GM18951 (cell line): ENCODE measurements around the gene KCNH1.

Experiments used
- POLR2A ChIP-seq: IDR thresholded peaks from 4 replicates; pipeline ENCODE4 v1.6.1; 2011; ENCODE audit warnings: mild to moderate bottlenecking; ENCODE audit not compliant: insufficient read length, insufficient read depth; ENCODE audit errors: extremely low read depth
- in situ Hi-C: fragments of 300-500 bp; cut with MboI; formaldehyde crosslinking; loops from one replicate; pipeline ENCODE4 v1.12.0; 2022; ENCODE audit warnings: low sequenced_read_pairs, mixed read lengths, inconsistent platforms; ENCODE audit not compliant: unreplicated experiment

Gene KCNH1

DNA sequence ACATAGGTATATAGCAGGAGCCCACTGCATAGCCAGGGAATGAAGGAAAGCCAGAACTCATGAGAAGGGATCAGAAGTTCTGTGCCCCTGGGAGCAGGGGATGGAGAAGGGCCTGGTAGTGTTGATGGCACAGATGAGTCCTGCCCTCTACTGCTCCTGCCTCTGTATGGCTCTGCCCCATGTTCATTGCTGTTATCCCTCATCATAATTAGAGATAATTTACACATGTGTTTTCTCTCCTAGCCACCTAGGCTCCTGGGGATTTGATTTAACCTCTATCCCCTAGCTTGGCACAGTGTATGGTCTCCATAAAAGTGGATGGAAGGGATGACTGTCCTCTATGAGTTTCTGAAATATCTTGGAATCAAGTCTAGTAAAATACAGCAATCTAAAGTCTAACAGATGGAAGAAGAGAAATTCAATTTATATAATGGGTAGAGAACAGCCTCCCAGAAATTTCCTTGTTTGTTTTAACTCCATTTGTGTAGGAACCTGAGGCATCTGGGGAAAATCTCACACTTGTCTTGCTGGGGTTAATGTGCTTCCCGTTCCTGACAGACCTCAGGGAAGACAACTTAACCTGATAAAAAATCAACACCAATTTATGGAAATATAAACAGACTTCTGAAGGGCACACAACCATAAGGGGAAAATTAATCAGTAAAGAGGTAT is 411.4 kb downstream of the KCNH1 start:
- no peak for TF ChIP-seq POLR2A
- in situ Hi-C loops = no loop called here

- in situ Hi-C loops = no loop called here
- no peak for TF ChIP-seq POLR2A
Measured at GRCh38 chr1:210715072-210715471, 418.9 kb downstream of the KCNH1 start.

GRCh38 chr1:210711825-210712612 is 421.9 kb downstream of the KCNH1 start:
- TF ChIP-seq POLR2A = no peak
- in situ Hi-C loops = no loop called here

GRCh38 chr1:210709701-210710100 is 424.2 kb downstream of the KCNH1 start:
- in situ Hi-C loops = no loop called here
- TF ChIP-seq POLR2A = no peak

DNA sequence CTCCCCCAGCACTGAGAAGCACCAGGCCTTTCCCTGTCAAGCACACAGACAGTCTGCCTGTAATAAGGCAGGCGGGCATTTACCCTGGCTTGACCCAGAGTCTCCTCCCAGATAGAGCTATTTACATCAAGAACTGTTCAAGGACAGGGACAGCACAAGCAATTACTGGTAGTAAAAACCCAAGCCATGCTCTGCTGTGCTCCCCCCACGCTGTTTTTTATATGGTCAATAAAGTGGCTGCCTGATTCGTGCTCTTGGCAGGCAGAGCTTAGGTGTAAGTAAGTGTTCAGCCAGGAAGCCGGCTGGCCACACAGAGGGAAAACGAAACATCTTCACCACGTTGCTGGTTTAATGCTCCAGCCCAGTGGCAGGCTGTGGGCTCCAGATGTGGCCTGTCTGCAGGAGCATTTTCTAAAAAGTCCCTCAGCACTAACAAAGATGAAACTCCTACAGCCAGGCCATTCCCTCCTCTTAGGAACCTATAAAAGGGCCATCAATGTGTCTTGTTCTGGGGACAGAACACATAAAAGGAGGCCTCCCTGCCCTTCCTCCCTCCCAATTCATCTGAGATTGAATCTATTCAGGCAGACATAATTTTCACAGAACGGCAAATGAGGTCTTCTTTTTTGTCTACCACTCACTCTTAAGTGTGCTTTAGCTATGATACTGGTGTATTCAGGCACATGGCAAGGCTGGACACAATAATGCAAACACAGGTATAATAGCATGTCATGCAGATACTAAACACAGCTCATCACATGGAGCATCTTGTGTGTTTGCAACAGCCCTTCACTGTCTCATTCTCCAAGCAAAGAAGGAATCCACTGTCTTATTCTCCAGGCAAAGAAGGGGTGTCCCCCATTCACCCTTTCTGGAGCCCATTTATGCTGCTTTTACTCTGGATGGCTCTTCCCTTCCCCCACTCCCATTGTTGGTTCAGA is 426.4 kb downstream of the KCNH1 start:
- in situ Hi-C loops = no loop called here
- no peak for TF ChIP-seq POLR2A

DNA sequence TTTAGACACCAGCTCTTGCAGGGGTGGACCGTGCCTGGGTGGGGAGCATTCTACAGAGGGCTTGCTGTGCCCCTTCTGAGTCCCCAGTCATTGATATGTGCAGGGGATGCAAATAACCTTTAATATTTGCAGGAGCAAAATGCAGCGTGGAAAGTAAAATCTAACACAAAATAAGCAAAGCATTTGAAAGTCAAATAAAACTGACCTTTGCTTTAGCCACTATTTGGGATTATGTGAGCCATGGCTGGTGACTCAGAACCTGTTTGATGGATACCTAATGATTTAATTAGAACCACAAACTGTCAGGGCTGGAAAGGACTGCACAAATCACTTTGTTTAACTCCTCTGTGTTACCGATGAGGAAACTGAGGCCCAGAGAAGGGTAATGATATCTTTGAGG is 427.7 kb downstream of the KCNH1 start:
- in situ Hi-C loops = no loop called here

GRCh38 chr1:210705086-210705485 is 428.9 kb downstream of the KCNH1 start:
- TF ChIP-seq POLR2A = no peak
- in situ Hi-C loops = no loop called here

More for the DNA sequence above, 427.7 kb downstream of the KCNH1 start:
- no peak for TF ChIP-seq POLR2A

DNA sequence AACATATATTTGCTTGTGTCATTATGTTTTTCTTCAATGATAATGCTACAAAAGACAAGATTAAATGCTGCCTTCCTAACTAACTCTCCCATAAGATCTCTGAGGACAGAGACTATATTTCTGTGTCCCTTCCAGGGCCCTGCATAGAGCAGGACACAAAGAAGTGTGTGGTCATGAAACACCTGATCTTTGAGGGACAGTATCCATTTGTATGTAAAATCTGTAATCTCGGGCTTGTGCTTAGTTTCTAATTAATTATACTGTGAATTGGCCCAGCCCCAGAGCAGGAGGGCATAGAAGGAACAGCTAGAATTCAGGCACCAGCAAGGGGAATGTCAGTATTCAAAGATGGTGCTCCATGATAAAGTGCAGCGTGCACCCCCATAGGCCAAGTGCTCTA is 430.4 kb downstream of the KCNH1 start:
- TF ChIP-seq POLR2A = no peak
- in situ Hi-C loops = no loop called here

DNA sequence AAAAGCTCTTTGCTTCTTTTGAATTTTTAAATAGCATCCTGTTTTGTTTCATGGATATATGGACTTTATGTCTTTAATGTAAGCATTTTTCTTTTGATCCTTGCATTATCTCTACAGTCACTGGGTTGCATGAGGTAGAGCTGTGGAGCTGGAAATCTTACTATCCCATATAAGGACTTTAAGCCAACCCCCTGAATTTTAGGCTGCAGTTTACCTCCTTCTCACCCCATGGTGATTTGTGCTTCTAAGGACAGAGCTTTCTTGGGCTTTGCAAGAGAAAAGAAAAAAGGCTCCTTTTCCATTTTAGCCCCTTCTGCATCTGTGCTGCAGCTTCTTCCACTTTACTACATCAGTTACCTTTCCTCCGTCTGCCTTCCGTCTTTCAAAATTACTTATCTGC is 431.4 kb downstream of the KCNH1 start:
- no peak for TF ChIP-seq POLR2A
- in situ Hi-C loops = no loop called here

GRCh38 chr1:210700511-210700910 is 433.4 kb downstream of the KCNH1 start:
- TF ChIP-seq POLR2A = no peak
- in situ Hi-C loops = no loop called here

DNA sequence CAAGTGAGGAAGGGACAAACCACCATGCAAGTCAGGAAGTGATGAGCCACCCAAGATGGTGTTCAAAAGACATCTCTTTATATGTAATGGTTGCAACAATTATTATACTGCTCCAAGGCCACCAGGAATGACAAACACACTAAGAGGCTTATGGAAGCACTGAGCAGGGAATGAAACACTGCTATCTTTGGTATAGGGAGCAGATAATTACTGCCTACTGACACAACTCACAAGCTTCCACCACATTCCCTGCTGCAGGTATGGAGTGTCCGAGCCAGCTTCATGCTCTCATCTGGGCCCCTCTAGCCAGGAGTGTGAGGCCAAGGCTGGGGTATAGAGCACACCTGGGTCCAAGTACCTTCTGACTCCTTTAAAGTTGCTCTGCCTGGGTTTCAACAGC is 433.9 kb downstream of the KCNH1 start:
- in situ Hi-C loops = no loop called here
- no peak for TF ChIP-seq POLR2A

DNA sequence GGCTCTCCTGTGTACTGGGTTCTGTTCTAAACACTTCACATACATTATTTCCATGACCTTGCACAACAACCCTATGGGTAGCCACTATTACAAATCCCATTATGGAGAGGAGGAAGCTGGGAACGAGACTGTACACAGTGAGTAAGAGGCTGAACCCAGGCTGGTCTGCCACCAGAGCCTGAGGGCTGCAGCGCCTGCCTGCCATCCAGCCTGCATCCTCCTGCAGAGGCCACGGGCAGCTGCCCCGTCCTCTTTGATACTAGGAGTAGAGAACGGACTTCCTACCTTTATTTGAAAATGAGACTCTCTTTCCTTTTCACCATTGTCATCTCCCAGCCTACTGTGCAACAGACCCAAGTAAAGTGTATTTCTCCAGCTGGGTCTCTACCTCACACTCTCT is 435.3 kb downstream of the KCNH1 start:
- TF ChIP-seq POLR2A = no peak
- in situ Hi-C loops = no loop called here

DNA sequence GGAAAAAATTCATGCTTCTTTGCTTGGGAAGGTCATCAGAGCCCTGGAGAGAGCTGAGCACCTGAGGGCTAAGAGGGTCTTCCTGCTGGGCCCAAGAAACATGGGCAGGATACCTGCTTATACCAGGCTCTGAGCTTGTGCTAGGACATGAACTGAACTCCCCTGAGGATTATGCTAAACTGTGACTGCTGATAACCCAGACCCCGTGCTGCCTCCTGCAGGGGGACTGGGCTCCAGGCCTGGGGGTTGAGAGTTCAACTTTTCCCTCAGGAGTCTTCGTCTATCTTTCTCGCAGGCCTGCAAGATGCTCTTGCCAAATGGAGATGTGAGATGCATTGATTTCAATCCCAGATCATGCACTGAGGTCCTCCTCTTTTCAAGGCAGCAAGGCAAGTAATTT is 436.8 kb downstream of the KCNH1 start:
- in situ Hi-C loops = no loop called here
- no peak for TF ChIP-seq POLR2A
